HUES64 (cell line): ENCODE measurements around the gene AIF1L.

ENCODE experiments used
- H3K27ac ChIP-seq: 2 replicates; pipeline ENCODE4 v1.7.0; 2013; ENCODE audit warnings: low read depth, low read length, inconsistent platforms
- H3K27me3 ChIP-seq: 2 replicates; pipeline ENCODE4 v1.6.1; 2013; ENCODE audit warnings: mild to moderate bottlenecking, low read length; ENCODE audit not compliant: insufficient read depth
- H3K36me3 ChIP-seq: 2 replicates; pipeline ENCODE4 v1.6.1; 2013; ENCODE audit warnings: mild to moderate bottlenecking, low read length; ENCODE audit not compliant: insufficient read depth
- H3K4me1 ChIP-seq: 2 replicates; pipeline ENCODE4 v1.6.1; 2013; ENCODE audit warnings: mild to moderate bottlenecking, low read length, moderate library complexity; ENCODE audit not compliant: insufficient read depth
- H3K4me3 ChIP-seq: 2 replicates; pipeline ENCODE4 v1.5.1; 2013; ENCODE audit warnings: mild to moderate bottlenecking, low read length, moderate library complexity
- H3K9ac ChIP-seq: 2 replicates; pipeline ENCODE4 v1.6.1; 2013; ENCODE audit warnings: mild to moderate bottlenecking, low read depth, low read length
- H3K9me3 ChIP-seq: 2 replicates; pipeline ENCODE4 v1.6.1; 2013; ENCODE audit warnings: low read depth, low read length; ENCODE audit not compliant: insufficient read depth
- WGBS: fragments of 150-250, 120-280 bp; methylation state at CpG from one replicate; pipeline ENCODE4 v1.1.7; 2013; ENCODE audit warnings: missing lambda C conversion rate; 5-methylcytosine and 5-hydroxymethylcytosine counted together

Gene AIF1L

DNA sequence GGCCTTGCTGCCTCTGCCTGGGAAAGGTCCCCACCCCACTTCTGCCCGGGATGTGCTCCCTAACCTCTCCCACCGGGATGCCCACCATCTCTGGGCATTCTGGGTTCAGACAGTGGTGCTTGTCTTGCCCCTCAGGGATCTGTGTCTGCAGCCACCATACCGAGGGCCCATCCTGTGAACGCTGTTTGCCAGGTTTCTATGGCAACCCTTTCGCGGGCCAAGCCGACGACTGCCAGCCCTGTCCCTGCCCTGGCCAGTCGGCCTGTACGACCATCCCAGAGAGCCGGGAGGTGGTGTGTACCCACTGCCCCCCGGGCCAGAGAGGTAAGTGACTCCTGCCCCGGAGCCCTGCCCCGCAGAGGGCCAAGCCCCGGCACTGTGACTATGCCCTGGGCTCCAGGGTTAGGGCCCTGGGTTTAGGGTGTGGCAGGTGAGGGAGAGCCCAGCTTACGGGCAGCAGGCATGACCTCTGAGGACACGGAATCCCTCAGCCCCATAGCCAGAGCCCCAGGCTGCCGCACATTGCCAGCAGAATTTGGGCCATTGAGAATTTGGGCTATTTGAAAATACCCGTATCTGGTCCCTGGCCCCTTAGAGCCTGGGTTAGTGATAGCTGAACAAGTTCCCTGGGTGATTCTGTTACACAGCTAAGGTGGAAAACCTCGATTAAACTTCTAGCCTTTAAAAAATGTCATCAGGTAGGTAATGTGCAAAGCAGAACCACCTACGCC, 35.3 kb upstream of the AIF1L start:
- Histone ChIP-seq H3K4me1 (no peaks in the 10 kb centered on the region), H3K36me3 (no peaks in the 10 kb centered on the region), H3K27me3 (no peaks in the 10 kb centered on the region), H3K27ac (no peak overlapping the region), H3K9ac (no peak overlapping the region), H3K9me3 (no peaks in the 10 kb centered on the region), H3K4me3 (no peak overlapping the region)
- 90% methylated on average over 21 of the region's 21 CpGs for WGBS

DNA sequence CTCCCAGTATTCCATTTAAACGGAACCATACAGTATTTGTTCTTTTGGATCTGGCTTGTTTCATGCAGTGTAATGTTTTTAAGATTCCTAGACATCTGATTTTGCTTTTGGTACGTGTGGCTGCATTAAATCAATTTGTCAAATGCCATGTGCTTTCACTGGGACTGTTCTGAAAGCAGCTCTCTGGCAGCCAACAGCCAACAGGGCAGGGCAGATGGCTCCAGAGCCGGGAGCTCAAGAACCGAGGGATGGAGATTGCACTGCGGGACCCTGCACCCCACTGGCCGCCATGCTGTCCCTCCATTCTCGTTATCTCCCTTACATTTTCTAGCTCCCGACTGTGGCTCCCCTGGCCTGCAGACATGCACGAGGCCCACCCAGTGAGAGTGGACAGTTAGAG, 33.4 kb upstream of the AIF1L start:
- H3K9me3 ChIP-seq = no peaks in the 10 kb centered on the region
- no peaks in the 10 kb centered on the region for H3K27me3 ChIP-seq
- 95% methylated on average over 9 of the region's 9 CpGs for WGBS
- no peaks in the 10 kb centered on the region for H3K4me1 ChIP-seq
- H3K27ac ChIP-seq = no peak overlapping the region
- H3K36me3 ChIP-seq = no peaks in the 10 kb centered on the region
- H3K4me3 ChIP-seq = no peak overlapping the region
- no peak overlapping the region for H3K9ac ChIP-seq

DNA sequence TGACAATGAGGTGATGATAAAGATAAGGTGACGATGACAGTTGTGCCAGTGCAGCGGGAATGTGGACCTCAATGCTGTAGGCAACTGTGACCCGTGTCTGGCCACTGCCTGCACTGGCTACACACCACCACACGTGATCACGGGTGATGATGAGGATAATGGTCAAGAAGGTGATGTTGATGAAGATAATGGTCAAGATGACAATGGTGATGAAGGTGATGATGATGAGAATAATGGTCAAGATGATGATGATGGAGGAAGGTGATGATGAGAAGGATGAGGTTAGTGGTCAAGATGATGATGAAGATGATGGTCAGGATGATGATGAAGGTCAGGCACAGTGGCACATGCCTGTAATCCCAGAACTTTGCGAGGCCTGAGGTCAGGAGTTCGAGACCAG, 30.7 kb upstream of the AIF1L start:
- Histone ChIP-seq H3K36me3 (no peaks in the 10 kb centered on the region), H3K9ac (no peak overlapping the region), H3K4me1 (no peaks in the 10 kb centered on the region), H3K27ac (no peak overlapping the region), H3K27me3 (no peaks in the 10 kb centered on the region), H3K4me3 (no peak overlapping the region), H3K9me3 (no peaks in the 10 kb centered on the region)
- 95% methylated on average over 7 of the region's 7 CpGs for WGBS

DNA sequence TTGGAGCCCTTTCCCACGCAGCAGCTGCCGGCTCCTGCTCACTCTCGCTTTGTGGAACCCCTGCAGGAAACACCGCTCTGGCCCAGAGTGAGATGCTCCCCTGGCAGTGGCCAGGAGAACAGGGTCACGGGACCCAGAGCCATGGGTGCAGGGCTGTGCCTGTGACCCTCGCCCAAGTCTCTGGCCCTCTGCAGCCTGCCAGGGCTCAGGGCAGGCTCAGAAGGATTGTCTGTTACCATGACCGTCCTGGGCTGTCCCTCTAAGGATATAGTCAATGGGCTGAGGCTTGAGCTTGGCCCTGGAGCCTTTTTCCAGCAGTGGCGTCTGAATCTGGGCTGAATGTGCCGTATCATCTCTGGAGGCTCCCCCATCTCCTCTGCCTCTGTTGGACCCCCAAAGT, 28.7 kb upstream of the AIF1L start:
- no peaks in the 10 kb centered on the region for H3K27me3 ChIP-seq
- H3K9ac ChIP-seq = no peak overlapping the region
- WGBS = 82% methylated on average over 9 of the region's 9 CpGs
- H3K4me1 ChIP-seq = no peaks in the 10 kb centered on the region
- no peak overlapping the region for H3K27ac ChIP-seq
- no peak overlapping the region for H3K4me3 ChIP-seq
- H3K36me3 ChIP-seq = no peaks in the 10 kb centered on the region
- H3K9me3 ChIP-seq = no peaks in the 10 kb centered on the region

DNA sequence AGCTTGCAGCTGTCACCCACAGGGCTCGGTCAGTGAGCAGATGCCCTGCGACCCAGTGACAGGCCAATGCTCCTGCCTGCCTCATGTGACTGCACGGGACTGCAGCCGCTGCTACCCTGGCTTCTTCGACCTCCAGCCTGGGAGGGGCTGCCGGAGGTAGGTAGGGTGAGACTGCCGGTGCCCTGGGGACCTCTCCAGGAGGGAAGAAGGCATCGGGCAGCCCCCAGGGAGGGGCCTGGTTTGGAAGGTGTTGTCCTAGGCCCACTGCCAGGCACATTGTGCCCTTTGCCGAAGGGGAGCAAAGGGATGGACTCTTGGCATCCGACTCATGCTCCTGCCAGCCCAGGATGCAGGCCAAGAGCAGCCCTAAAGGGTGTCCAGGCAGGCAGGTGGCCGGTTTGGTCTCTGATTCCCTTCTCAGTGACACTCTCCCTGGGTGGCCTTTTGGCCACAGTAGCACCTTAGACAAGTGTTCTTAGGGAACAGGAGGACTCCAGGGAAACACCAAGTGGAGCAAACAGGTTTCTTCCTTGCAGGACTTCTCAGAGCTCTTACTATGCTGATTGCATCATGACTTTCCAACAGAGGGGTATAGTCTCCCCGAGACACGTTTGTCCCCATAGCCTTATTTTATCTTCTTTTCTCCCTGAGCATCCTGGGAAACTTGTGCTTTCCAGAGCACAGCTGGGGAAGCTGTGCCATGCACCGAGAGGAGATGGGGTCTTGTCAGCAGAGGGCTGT, 28.1 kb upstream of the AIF1L start:
- H3K36me3 ChIP-seq = no peaks in the 10 kb centered on the region

DNA sequence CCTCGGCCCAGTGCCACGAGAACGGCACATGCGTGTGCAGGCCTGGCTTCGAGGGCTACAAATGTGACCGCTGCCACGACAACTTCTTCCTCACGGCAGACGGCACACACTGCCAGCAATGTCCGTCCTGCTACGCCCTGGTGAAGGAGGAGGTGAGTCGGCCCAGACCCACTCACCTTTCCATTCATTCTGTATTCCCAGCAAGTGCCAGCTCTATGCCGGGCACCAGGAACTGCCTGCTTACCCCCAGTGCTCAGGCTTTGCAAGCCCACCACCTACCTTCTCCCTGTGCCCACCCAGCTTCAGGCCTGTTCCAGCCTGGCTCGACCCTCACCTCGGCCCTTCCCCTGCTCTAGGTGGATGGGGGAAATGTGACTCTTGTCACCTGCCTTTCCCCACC, 26.6 kb upstream of the AIF1L start:
- Histone ChIP-seq H3K4me3 (no peak overlapping the region), H3K4me1 (no peaks in the 10 kb centered on the region), H3K36me3 (no peaks in the 10 kb centered on the region), H3K9me3 (no peaks in the 10 kb centered on the region), H3K27me3 (no peaks in the 10 kb centered on the region), H3K27ac (no peak overlapping the region), H3K9ac (no peak overlapping the region)
- WGBS = 93% methylated on average over 15 of the region's 15 CpGs

More for the DNA sequence above, 28.1 kb upstream of the AIF1L start:
- H3K4me3 ChIP-seq = no peak overlapping the region
- no peaks in the 10 kb centered on the region for H3K4me1 ChIP-seq
- no peak overlapping the region for H3K9ac ChIP-seq
- WGBS = 85% methylated on average over 14 of the region's 14 CpGs
- no peaks in the 10 kb centered on the region for H3K9me3 ChIP-seq
- no peak overlapping the region for H3K27ac ChIP-seq
- no peaks in the 10 kb centered on the region for H3K27me3 ChIP-seq

DNA sequence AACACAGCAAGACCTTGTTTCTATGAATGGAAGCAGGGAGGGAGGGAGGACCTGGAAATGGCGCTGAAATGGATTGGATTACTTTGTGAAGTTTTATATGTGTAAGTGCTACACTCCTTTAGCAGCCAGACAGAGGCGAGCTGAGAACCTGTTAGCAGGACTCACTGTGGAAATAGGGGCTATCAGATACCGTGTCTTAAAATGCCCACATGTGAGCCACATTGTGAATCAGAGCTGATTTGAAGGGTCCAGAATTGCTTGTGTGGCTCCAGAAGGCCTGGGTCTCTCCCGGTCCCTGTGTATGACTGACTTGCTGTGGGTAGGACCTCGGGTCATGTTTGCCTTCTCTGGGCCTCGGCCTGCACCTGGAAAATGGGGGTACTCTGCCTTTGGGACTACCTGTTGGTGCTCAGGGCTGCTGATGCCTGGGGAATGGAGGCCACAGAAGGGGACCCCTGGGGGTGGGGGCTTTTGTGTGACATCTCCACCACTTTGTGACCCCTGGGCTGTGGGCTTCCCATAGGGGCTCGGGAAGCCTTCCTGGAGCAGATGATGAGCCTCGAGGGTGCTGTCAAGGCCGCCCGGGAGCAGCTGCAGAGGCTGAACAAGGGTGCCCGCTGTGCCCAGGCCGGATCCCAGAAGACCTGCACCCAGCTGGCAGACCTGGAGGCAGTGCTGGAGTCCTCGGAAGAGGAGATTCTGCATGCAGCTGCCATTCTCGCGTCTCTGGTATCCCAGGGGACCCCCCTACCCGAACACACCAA, 24.0 kb upstream of the AIF1L start:
- no peaks in the 10 kb centered on the region for H3K9me3 ChIP-seq
- H3K4me3 ChIP-seq = no peak overlapping the region
- H3K27ac ChIP-seq = no peak overlapping the region
- H3K36me3 ChIP-seq = no peaks in the 10 kb centered on the region
- H3K9ac ChIP-seq = no peak overlapping the region
- H3K27me3 ChIP-seq = no peaks in the 10 kb centered on the region
- no peaks in the 10 kb centered on the region for H3K4me1 ChIP-seq
- WGBS = 94% methylated on average over 16 of the region's 16 CpGs

DNA sequence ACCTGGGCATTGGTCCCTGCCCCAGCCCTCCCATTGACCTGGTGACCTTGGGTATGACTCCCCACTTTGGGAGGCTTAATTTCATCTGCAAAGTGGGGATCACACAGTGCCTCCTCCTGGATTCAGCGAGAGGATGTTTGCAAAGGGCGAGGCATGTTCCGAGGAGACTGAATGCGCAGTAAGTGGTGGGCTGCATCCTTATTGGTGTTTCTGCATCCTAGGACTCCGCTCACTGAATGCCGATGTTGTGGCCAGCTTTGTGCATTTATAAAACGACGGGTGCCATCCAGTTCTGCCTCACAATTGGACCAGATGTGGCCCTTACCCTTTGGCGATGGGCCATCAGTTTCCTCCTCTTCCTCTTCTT, 23.5 kb upstream of the AIF1L start:
- Histone ChIP-seq H3K4me3 (no peak overlapping the region), H3K27me3 (no peaks in the 10 kb centered on the region), H3K9me3 (no peaks in the 10 kb centered on the region), H3K27ac (no peak overlapping the region), H3K4me1 (no peaks in the 10 kb centered on the region), H3K9ac (no peak overlapping the region), H3K36me3 (no peaks in the 10 kb centered on the region)
- 94% methylated on average over 9 of the region's 9 CpGs for WGBS

DNA sequence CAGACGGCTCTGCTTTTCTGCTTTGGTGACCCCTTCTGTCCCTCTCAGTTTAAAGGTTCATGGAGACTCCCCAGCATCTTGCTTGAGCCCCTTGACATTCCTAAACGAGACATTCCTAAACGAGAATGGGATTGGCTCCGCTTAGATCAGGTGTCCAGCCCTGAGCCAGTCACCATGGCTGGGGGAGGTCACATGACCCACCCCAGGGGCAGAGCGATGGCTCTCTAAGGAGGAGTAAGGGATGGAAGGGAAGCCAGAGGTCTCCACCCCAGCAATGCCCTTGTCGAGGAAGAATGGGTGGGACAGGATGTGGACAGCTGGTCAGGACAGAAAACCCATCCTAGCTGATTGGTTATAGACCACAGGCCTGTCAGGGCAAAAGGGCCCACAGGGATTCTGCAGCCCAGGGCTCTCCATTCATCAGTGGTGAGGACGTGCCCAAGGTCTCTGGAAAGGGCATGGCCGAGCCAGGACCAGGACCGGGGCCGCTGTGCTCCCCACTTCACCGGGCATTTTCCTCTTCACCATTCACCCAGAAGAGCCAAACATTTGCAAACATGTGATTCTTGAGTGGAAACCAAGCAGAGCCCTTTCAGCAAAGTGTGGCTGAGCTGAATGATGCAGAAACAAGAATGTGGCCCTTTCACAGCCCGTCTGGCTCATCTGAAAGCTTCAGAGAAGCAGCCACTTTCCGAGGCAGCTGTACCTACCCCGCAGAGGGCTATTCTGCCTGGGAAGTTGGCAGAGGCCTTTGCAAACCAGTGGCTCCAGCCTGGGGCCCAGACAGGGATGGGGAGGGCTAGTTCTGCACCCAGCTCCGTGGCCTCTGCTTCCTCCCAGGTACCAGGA, 19.8 kb upstream of the AIF1L start:
- H3K27ac ChIP-seq = no peak overlapping the region
- 91% methylated on average over 15 of the region's 15 CpGs for WGBS
- H3K9me3 ChIP-seq = no peaks in the 10 kb centered on the region
- no peaks in the 10 kb centered on the region for H3K27me3 ChIP-seq
- H3K4me3 ChIP-seq = no peak overlapping the region
- H3K4me1 ChIP-seq = no peaks in the 10 kb centered on the region
- no peaks in the 10 kb centered on the region for H3K36me3 ChIP-seq
- H3K9ac ChIP-seq = no peak overlapping the region

DNA sequence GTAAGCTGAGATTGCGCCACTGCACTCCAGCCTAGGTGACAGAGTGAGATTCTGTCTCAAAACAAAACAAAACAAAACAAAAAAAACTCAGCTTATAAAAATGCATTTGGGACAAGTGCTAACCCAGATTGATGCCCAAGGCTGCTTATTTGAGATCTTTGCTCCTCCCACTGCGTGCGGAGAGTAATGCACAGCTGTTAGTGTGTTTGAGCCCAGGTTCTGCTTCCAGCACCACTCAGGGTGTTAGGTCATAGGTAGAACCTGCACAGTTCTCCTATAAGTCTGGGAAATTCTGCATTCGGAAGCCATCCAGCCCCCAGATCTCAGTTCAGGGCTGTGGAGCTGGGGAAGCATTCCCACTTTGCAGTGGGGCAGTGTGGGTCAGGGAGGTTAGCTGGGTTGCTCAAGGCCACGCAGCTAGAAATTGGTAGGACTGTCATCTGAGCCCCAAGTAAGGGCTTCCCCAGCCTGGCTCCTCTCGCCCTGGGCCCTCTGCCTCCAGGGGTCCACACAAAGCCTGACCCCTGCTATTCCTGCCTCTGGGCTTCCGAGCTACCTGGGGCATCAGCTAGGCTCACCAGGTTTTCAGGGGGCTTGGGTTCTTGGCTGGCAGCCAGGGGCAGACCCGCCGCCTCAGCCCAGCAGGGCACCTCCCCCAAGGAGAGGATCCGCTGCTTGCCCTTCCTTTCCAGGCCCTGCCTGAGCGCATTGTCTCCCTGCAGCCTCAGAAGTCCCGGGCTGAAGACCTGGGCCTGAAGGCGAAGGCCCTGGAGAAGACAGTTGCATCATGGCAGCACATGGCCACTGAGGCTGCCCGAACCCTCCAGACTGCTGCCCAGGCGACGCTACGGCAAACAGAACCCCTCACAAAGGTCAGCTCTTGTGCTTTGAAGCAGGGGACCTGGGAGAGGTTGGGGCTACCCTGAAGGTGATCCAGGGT, 17.6 kb upstream of the AIF1L start:
- no peaks in the 10 kb centered on the region for H3K27me3 ChIP-seq
- H3K4me1 ChIP-seq = no peaks in the 10 kb centered on the region
- no peak overlapping the region; the same call in 1 of the 2 replicates for H3K9ac ChIP-seq
- H3K9me3 ChIP-seq = no peaks in the 10 kb centered on the region
- H3K27ac ChIP-seq = no peak overlapping the region
- H3K36me3 ChIP-seq = no peaks in the 10 kb centered on the region
- WGBS = 91% methylated on average over 17 of the region's 17 CpGs
- no peak overlapping the region for H3K4me3 ChIP-seq
